Pons (tissue), 1 donor: ENCODE measurements around the gene STAT6.
"Not testable (repeated sequence)": the region's sequence is repeated elsewhere in the genome, so short reads cannot be mapped to it uniquely, and the experiment has no call there.

Experiments used
- DNase-seq: peaks from one replicate; pipeline ENCODE4 v3.0.0-alpha.2; 2016; ENCODE audit warnings: low spot score

The STAT6 gene

GRCh38 chr12:57087010-57087690, 24.0 kb downstream of the STAT6 start:
- DNase-seq, result peak; percentile 66

- DNase-seq, result peak; percentile 36
Measured at GRCh38 chr12:57086493-57087009, 24.6 kb downstream of the STAT6 start.

- peak; percentile 15 for DNase-seq
Measured at GRCh38 chr12:57085999-57086492, 25.1 kb downstream of the STAT6 start.

- no peak for DNase-seq
Measured at GRCh38 chr12:57080855-57081254, 30.3 kb downstream of the STAT6 start.

GRCh38 chr12:57079821-57080220, 31.3 kb downstream of the STAT6 start:
- DNase-seq, result no peak

GRCh38 chr12:57078519-57079404, 32.4 kb downstream of the STAT6 start, which contains the start of gene NEMP1:
NEMP1 (minus strand) TSS chr12:57078791; CDS start chr12:57078745, 46 bp downstream.
- DNase-seq, result peak; percentile 100

GRCh38 chr12:57073566-57074450, 37.4 kb downstream of the STAT6 start:
- not testable (repeated sequence) for DNase-seq

GRCh38 chr12:57072661-57073060, 38.5 kb downstream of the STAT6 start:
- DNase-seq, result no peak

- DNase-seq, result peak; percentile 93
Measured at GRCh38 chr12:57069523-57069922, 41.6 kb downstream of the STAT6 start.

- no peak for DNase-seq
Measured at GRCh38 chr12:57066245-57066644, 44.9 kb downstream of the STAT6 start.

GRCh38 chr12:57063991-57064685, 47.0 kb downstream of the STAT6 start:
- no peak for DNase-seq

GRCh38 chr12:57058454-57058853, 52.7 kb downstream of the STAT6 start:
- no peak for DNase-seq

GRCh38 chr12:57057067-57057751, 54.0 kb downstream of the STAT6 start:
- no peak for DNase-seq

- no peak for DNase-seq
Measured at GRCh38 chr12:57055824-57056223, 55.3 kb downstream of the STAT6 start.

GRCh38 chr12:57053901-57054300, 57.3 kb downstream of the STAT6 start:
- DNase-seq, result not testable (repeated sequence)

- not testable (repeated sequence) for DNase-seq
Measured at GRCh38 chr12:57053146-57053545, 58.0 kb downstream of the STAT6 start.

GRCh38 chr12:57051011-57051410, 60.2 kb downstream of the STAT6 start:
- DNase-seq, result no peak

GRCh38 chr12:57049890-57050289, 61.3 kb downstream of the STAT6 start, which contains the start of gene MYO1A:
MYO1A (minus strand) TSS chr12:57050129; CDS start chr12:57048323, 1,806 bp downstream.
- DNase-seq, result no peak

GRCh38 chr12:57049119-57049446, 62.1 kb downstream of the STAT6 start:
- no peak for DNase-seq

GRCh38 chr12:57048423-57049118, 62.6 kb downstream of the STAT6 start:
- no peak for DNase-seq
